ENCODE data around the gene AGAP1.

Gene AGAP1

GRCh38 chr2:236040600-236041328, 546.9 kb downstream of the AGAP1 start:
- Histone ChIP-seq H3K27ac (ENCODE audit: low read depth, low read length) (no peak overlapping the region), H3K4me3 (ENCODE audit: low read depth in 1 of 2, low read length in 2 of 2) (no peak overlapping the region), H3K4me1 (ENCODE audit: control insufficient read depth in 1 of 2, insufficient read depth in 2 of 2, low read length in 2 of 2) (no peaks in the 10 kb centered on the region), H3K27me3 (ENCODE audit: control insufficient read depth in 1 of 2, insufficient read depth in 2 of 2, low read length in 2 of 2) (no peaks in the 10 kb centered on the region), H3K9ac (ENCODE audit: low read depth in 1 of 2, low read length in 2 of 2) (no peak overlapping the region), H3K9me3 (ENCODE audit: control insufficient read depth in 1 of 2, low read length in 2 of 2) (no peaks in the 10 kb centered on the region), H3K36me3 (ENCODE audit: control insufficient read depth in 1 of 2, insufficient read depth in 2 of 2, low read length in 2 of 2) (peaks cover 11 to 34% of the 10 kb centered on the region in 2 donors)

- H3K36me3 ChIP-seq (ENCODE audit: control insufficient read depth in 1 of 2, insufficient read depth in 2 of 2, low read length in 2 of 2) = peaks cover 11 to 34% of the 10 kb centered on the region in 2 donors
These were observed 547.8 kb downstream of the AGAP1 start for GRCh38 chr2:236041616-236042015.

GRCh38 chr2:236042087-236042486, 548.2 kb downstream of the AGAP1 start:
- no peaks in the 10 kb centered on the region for H3K27me3 ChIP-seq (ENCODE audit: control insufficient read depth in 1 of 2, insufficient read depth in 2 of 2, low read length in 2 of 2)
- H3K27ac ChIP-seq (ENCODE audit: low read depth, low read length) = no peak overlapping the region
- no peaks in the 10 kb centered on the region for H3K9me3 ChIP-seq (ENCODE audit: control insufficient read depth in 1 of 2, low read length in 2 of 2)
- peaks cover 11 to 34% of the 10 kb centered on the region in 2 donors for H3K36me3 ChIP-seq (ENCODE audit: control insufficient read depth in 1 of 2, insufficient read depth in 2 of 2, low read length in 2 of 2)
- no peak overlapping the region for H3K4me3 ChIP-seq (ENCODE audit: low read depth in 1 of 2, low read length in 2 of 2)
- no peaks in the 10 kb centered on the region for H3K4me1 ChIP-seq (ENCODE audit: control insufficient read depth in 1 of 2, insufficient read depth in 2 of 2, low read length in 2 of 2)
- no peak overlapping the region for H3K9ac ChIP-seq (ENCODE audit: low read depth in 1 of 2, low read length in 2 of 2)

More at GRCh38 chr2:236041616-236042015, 547.8 kb downstream of the AGAP1 start:
- H3K9me3 ChIP-seq (ENCODE audit: control insufficient read depth in 1 of 2, low read length in 2 of 2) = no peaks in the 10 kb centered on the region
- no peak overlapping the region for H3K27ac ChIP-seq (ENCODE audit: low read depth, low read length)
- no peaks in the 10 kb centered on the region for H3K27me3 ChIP-seq (ENCODE audit: control insufficient read depth in 1 of 2, insufficient read depth in 2 of 2, low read length in 2 of 2)
- H3K4me3 ChIP-seq (ENCODE audit: low read depth in 1 of 2, low read length in 2 of 2) = no peak overlapping the region
- H3K9ac ChIP-seq (ENCODE audit: low read depth in 1 of 2, low read length in 2 of 2) = no peak overlapping the region
- H3K4me1 ChIP-seq (ENCODE audit: control insufficient read depth in 1 of 2, insufficient read depth in 2 of 2, low read length in 2 of 2) = no peaks in the 10 kb centered on the region

- H3K9ac ChIP-seq (ENCODE audit: low read depth in 1 of 2, low read length in 2 of 2) = no peak overlapping the region
- H3K27me3 ChIP-seq (ENCODE audit: control insufficient read depth in 1 of 2, insufficient read depth in 2 of 2, low read length in 2 of 2) = no peaks in the 10 kb centered on the region
- no peaks in the 10 kb centered on the region for H3K9me3 ChIP-seq (ENCODE audit: control insufficient read depth in 1 of 2, low read length in 2 of 2)
- peaks cover 13 to 32% of the 10 kb centered on the region in 2 donors for H3K36me3 ChIP-seq (ENCODE audit: control insufficient read depth in 1 of 2, insufficient read depth in 2 of 2, low read length in 2 of 2)
- H3K4me3 ChIP-seq (ENCODE audit: low read depth in 1 of 2, low read length in 2 of 2) = no peak overlapping the region
- no peaks in the 10 kb centered on the region for H3K4me1 ChIP-seq (ENCODE audit: control insufficient read depth in 1 of 2, insufficient read depth in 2 of 2, low read length in 2 of 2)
- no peak overlapping the region for H3K27ac ChIP-seq (ENCODE audit: low read depth, low read length)
These were observed 550.3 kb downstream of the AGAP1 start for GRCh38 chr2:236044191-236044590.

GRCh38 chr2:236045251-236046235, 551.7 kb downstream of the AGAP1 start:
- Histone ChIP-seq H3K36me3 (ENCODE audit: control insufficient read depth in 1 of 2, insufficient read depth in 2 of 2, low read length in 2 of 2) (peaks cover 13 to 30% of the 10 kb centered on the region in 2 donors), H3K4me1 (ENCODE audit: control insufficient read depth in 1 of 2, insufficient read depth in 2 of 2, low read length in 2 of 2) (no peaks in the 10 kb centered on the region), H3K9ac (ENCODE audit: low read depth in 1 of 2, low read length in 2 of 2) (no peak overlapping the region), H3K4me3 (ENCODE audit: low read depth in 1 of 2, low read length in 2 of 2) (no peak overlapping the region), H3K27me3 (ENCODE audit: control insufficient read depth in 1 of 2, insufficient read depth in 2 of 2, low read length in 2 of 2) (no peaks in the 10 kb centered on the region), H3K9me3 (ENCODE audit: control insufficient read depth in 1 of 2, low read length in 2 of 2) (no peaks in the 10 kb centered on the region), H3K27ac (ENCODE audit: low read depth, low read length) (no peak overlapping the region)

- H3K36me3 ChIP-seq (ENCODE audit: control insufficient read depth in 1 of 2, insufficient read depth in 2 of 2, low read length in 2 of 2) = peaks cover 9 to 31% of the 10 kb centered on the region in 2 donors
- no peak overlapping the region for H3K4me3 ChIP-seq (ENCODE audit: low read depth in 1 of 2, low read length in 2 of 2)
- no peaks in the 10 kb centered on the region for H3K9me3 ChIP-seq (ENCODE audit: control insufficient read depth in 1 of 2, low read length in 2 of 2)
- no peak overlapping the region for H3K9ac ChIP-seq (ENCODE audit: low read depth in 1 of 2, low read length in 2 of 2)
- no peaks in the 10 kb centered on the region for H3K27me3 ChIP-seq (ENCODE audit: control insufficient read depth in 1 of 2, insufficient read depth in 2 of 2, low read length in 2 of 2)
- H3K4me1 ChIP-seq (ENCODE audit: control insufficient read depth in 1 of 2, insufficient read depth in 2 of 2, low read length in 2 of 2) = no peaks in the 10 kb centered on the region
- no peak overlapping the region for H3K27ac ChIP-seq (ENCODE audit: low read depth, low read length)
These were observed 552.9 kb downstream of the AGAP1 start for GRCh38 chr2:236046715-236047114.

- Histone ChIP-seq H3K36me3 (ENCODE audit: control insufficient read depth in 1 of 2, insufficient read depth in 2 of 2, low read length in 2 of 2) (peaks cover 6 to 30% of the 10 kb centered on the region in 2 donors), H3K9me3 (ENCODE audit: control insufficient read depth in 1 of 2, low read length in 2 of 2) (no peaks in the 10 kb centered on the region), H3K4me3 (ENCODE audit: low read depth in 1 of 2, low read length in 2 of 2) (no peak overlapping the region), H3K9ac (ENCODE audit: low read depth in 1 of 2, low read length in 2 of 2) (no peak overlapping the region), H3K27ac (ENCODE audit: low read depth, low read length) (no peak overlapping the region), H3K27me3 (ENCODE audit: control insufficient read depth in 1 of 2, insufficient read depth in 2 of 2, low read length in 2 of 2) (no peaks in the 10 kb centered on the region), H3K4me1 (ENCODE audit: control insufficient read depth in 1 of 2, insufficient read depth in 2 of 2, low read length in 2 of 2) (no peaks in the 10 kb centered on the region)
These were observed 553.3 kb downstream of the AGAP1 start for GRCh38 chr2:236047176-236047575.

- no peak overlapping the region for H3K9ac ChIP-seq (ENCODE audit: low read depth in 1 of 2, low read length in 2 of 2)
- H3K36me3 ChIP-seq (ENCODE audit: control insufficient read depth in 1 of 2, insufficient read depth in 2 of 2, low read length in 2 of 2) = peaks cover 6 to 26% of the 10 kb centered on the region in 2 donors
- no peaks in the 10 kb centered on the region for H3K27me3 ChIP-seq (ENCODE audit: control insufficient read depth in 1 of 2, insufficient read depth in 2 of 2, low read length in 2 of 2)
- H3K4me3 ChIP-seq (ENCODE audit: low read depth in 1 of 2, low read length in 2 of 2) = no peak overlapping the region
- no peaks in the 10 kb centered on the region for H3K9me3 ChIP-seq (ENCODE audit: control insufficient read depth in 1 of 2, low read length in 2 of 2)
- no peak overlapping the region for H3K27ac ChIP-seq (ENCODE audit: low read depth, low read length)
- no peaks in the 10 kb centered on the region for H3K4me1 ChIP-seq (ENCODE audit: control insufficient read depth in 1 of 2, insufficient read depth in 2 of 2, low read length in 2 of 2)
These were observed 554.2 kb downstream of the AGAP1 start for GRCh38 chr2:236047886-236048540.

- no peaks in the 10 kb centered on the region for H3K9me3 ChIP-seq (ENCODE audit: control insufficient read depth in 1 of 2, low read length in 2 of 2)
- H3K4me3 ChIP-seq (ENCODE audit: low read depth in 1 of 2, low read length in 2 of 2) = no peak overlapping the region
- no peak overlapping the region for H3K27ac ChIP-seq (ENCODE audit: low read depth, low read length)
- no peak overlapping the region for H3K9ac ChIP-seq (ENCODE audit: low read depth in 1 of 2, low read length in 2 of 2)
- no peaks in the 10 kb centered on the region for H3K4me1 ChIP-seq (ENCODE audit: control insufficient read depth in 1 of 2, insufficient read depth in 2 of 2, low read length in 2 of 2)
- H3K36me3 ChIP-seq (ENCODE audit: control insufficient read depth in 1 of 2, insufficient read depth in 2 of 2, low read length in 2 of 2) = peaks cover 6 to 26% of the 10 kb centered on the region in 2 donors
- H3K27me3 ChIP-seq (ENCODE audit: control insufficient read depth in 1 of 2, insufficient read depth in 2 of 2, low read length in 2 of 2) = no peaks in the 10 kb centered on the region
These were observed 556.1 kb downstream of the AGAP1 start for GRCh38 chr2:236049981-236050380.

Measured in duodenal mucosa (tissue), 2 donors.